Measurements from ENCODE around the gene ACSS1. TPM values are rescaled to one million over a fixed set of nuclear protein-coding genes. Genes with fewer than 3 reads are reported as not detected.

The ACSS1 gene
- total and polyA plus RNA-seq, 8 donors: 26.6 to 44.3 (median 42.3) TPM

DNA sequence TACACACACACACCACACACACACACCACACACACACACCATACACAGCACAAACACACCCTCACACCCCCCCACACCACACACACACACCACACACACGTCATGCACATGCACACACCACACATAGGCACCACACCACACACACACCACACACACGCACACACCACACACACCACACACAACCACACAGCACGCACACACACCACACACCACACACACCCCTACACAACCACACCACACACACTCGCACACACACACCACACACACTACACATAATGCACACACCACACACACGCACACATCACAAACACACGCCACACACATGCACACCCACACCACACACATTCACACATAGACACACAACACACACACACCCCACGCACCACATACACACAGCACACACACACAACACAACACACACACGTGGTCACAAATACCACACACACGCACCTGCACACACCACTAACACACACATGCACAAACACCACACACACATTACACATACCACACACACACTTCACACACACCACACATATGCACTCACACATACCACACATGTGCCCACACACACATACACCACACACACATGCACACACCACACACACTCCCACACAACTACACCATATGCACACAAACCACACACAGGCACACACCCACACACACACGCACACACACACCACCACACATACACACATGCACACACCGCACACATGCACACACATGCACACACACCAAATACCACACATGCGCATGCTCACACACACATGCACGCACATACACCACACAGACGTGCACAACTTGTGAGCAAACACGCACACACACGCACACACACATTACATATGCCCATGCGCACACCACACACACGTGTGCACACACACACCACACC, 9.4 kb upstream of the ACSS1 start:
- H3K4me1 ChIP-seq: no peaks in the 10 kb centered on the region
- H3K27me3 ChIP-seq: peaks cover 11 to 29% of the 10 kb centered on the region in 2 donors
- no peaks in the 10 kb centered on the region for H3K9me3 ChIP-seq
- TF ChIP-seq, protein P1, sequence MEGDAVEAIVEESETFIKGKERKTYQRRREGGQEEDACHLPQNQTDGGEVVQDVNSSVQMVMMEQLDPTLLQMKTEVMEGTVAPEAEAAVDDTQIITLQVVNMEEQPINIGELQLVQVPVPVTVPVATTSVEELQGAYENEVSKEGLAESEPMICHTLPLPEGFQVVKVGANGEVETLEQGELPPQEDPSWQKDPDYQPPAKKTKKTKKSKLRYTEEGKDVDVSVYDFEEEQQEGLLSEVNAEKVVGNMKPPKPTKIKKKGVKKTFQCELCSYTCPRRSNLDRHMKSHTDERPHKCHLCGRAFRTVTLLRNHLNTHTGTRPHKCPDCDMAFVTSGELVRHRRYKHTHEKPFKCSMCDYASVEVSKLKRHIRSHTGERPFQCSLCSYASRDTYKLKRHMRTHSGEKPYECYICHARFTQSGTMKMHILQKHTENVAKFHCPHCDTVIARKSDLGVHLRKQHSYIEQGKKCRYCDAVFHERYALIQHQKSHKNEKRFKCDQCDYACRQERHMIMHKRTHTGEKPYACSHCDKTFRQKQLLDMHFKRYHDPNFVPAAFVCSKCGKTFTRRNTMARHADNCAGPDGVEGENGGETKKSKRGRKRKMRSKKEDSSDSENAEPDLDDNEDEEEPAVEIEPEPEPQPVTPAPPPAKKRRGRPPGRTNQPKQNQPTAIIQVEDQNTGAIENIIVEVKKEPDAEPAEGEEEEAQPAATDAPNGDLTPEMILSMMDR (IDR thresholded peaks at IDR 0.05): no peak
- intact Hi-C loops (cut with DNase I): no loop called here
- no peak overlapping the region for H3K4me3 ChIP-seq
- no peak overlapping the region for H3K27ac ChIP-seq
- DNase-seq (peak in 1 of 4 donors; percentile 13), ATAC-seq (no peak)
- no peaks in the 10 kb centered on the region for H3K36me3 ChIP-seq

DNA sequence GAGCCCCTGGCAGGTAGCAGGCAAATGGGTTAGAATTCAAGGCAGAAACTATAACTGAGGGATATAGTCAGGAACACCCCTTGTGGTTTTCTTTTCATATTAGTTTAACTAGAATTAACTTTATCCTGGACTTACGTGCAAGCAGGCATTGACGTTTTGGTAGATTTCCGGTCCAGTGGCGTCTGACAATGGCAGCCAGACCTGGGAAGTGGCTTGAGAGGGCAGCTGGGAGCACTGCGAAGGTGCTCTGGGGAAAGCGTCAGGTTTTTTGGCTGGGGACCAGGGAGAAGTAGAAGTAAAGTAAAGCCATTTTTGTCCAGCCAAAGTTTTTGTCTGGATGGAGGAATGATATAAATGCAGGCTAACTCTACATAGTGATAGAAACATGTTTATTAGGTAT, 8.4 kb upstream of the ACSS1 start:
- peak in 1 of 4 donors; percentile 19 for DNase-seq
- peaks cover 5 to 20% of the 10 kb centered on the region in 2 donors for H3K27me3 ChIP-seq
- no peak overlapping the region for H3K4me3 ChIP-seq
- H3K4me1 ChIP-seq: no peaks in the 10 kb centered on the region
- TF ChIP-seq, protein P1 (IDR thresholded peaks at IDR 0.05): no peak
- no peak overlapping the region for H3K27ac ChIP-seq
- no peaks in the 10 kb centered on the region for H3K36me3 ChIP-seq
- ATAC-seq: no peak
- H3K9me3 ChIP-seq: no peaks in the 10 kb centered on the region
- intact Hi-C loops (cut with DNase I): no loop called here

DNA sequence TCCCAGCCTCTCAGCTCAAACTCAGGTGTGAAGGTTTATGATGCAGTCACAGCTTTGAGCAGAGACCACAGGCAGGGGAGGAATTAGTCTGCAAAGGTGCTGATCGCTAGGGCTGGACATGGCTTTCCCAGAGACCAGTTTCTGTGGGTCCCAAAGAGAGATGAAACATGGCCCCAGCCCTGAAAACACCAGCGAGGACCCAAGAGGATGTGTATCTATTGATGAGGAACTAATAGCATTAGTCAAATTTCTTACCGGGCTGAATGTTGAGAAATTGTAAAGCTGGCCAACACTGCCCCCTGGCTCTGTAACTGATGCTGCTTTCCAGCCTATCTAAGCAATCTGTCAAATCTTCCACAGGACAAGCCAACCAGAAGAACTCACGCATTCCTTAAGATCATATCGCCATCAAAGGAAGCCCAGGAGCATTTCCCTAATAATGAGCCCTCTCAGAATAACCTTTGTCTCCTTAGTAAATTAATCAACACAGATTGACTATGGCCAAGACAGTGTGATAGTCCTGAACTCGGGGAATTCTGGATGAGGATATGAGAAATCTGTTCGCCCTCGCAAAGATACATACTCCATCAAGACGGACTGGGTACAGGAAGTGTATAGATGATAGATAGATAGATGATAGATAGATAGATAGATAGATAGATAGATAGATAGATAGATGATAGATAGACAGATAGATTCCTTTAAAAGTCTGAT, 7.8 kb upstream of the ACSS1 start:
- H3K27ac ChIP-seq: no peak overlapping the region
- H3K9me3 ChIP-seq: no peaks in the 10 kb centered on the region
- ATAC-seq (peak; percentile 94), DNase-seq (peak in 3 of 4 donors; percentile 44 to 71 (median 59))
- intact Hi-C loops (cut with DNase I): loop anchor here in 1 of 2 donors (2.0 kb wide), 1 partner anchor 71 kb away; no protein-coding TSS in a partner anchor
- H3K4me1 ChIP-seq: no peaks in the 10 kb centered on the region
- H3K4me3 ChIP-seq: no peak overlapping the region
- TF ChIP-seq, protein P1 (IDR thresholded peaks at IDR 0.05): peak; percentile 67 to 84
- H3K27me3 ChIP-seq: peaks cover 5 to 14% of the 10 kb centered on the region in 2 donors
- H3K36me3 ChIP-seq: no peaks in the 10 kb centered on the region

DNA sequence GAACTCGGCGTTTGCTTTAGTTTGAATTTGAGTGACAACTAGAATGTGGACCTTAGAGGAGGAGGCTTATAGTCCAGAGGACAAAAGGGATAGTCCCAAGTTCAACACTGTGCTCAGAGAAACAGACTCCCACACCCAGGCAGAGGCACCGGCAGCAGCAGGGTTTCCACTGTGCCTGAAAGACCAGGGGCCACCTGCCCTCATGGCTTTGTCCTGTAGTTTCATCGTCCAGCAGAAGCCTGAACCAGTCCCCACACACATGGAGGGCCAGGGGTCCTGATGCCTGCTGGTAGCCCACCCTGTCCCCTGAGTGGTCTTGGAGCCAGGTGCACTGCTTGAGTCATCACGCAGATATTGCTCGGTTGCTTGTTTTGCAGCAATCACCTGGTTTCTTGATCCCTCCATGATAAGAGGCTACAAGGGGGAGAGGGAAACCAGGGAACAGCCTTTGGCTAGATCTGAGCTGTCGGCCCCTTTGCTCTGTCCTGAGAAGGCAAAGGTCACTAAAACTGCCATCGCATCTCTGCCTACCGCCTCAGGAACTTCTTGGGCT, 7.2 kb upstream of the ACSS1 start:
- no peak for ATAC-seq
- intact Hi-C loops (cut with DNase I): loop anchor here in 1 of 2 donors (2.0 kb wide), 1 partner anchor 70 kb away; no protein-coding TSS in a partner anchor

More for the DNA sequence above, 7.2 kb upstream of the ACSS1 start:
- peaks cover 5 to 8% of the 10 kb centered on the region in 2 donors for H3K27me3 ChIP-seq
- peak in 1 of 4 donors; percentile 12 for DNase-seq
- H3K36me3 ChIP-seq: no peaks in the 10 kb centered on the region
- no peaks in the 10 kb centered on the region for H3K4me1 ChIP-seq
- H3K9me3 ChIP-seq: no peaks in the 10 kb centered on the region
- TF ChIP-seq, protein P1 (IDR thresholded peaks at IDR 0.05): no peak
- no peak overlapping the region for H3K27ac ChIP-seq
- H3K4me3 ChIP-seq: no peak overlapping the region
